HepG2 (cell line): ENCODE measurements around the gene QRSL1.

ENCODE experiments used
- DMAP1 ChIP-seq: IDR thresholded peaks from 2 replicates; pipeline ENCODE4 v1.6.1; 2016
- SMC3 ChIP-seq: IDR thresholded peaks from 2 replicates; pipeline ENCODE4 v1.6.1; 2011; ENCODE audit warnings: low read length, improper control_type of control experiment
- ZFX ChIP-seq: sonication (generic); formaldehyde crosslinking; IDR thresholded peaks from 2 replicates; pipeline ENCODE4 v1.4.0; 2020; ENCODE audit warnings: mild to moderate bottlenecking, low read depth, missing genetic modification reagents, moderate library complexity
- ZNF607 ChIP-seq: sonication (generic); formaldehyde crosslinking; IDR thresholded peaks from 2 replicates; pipeline ENCODE4 v1.5.1; 2020; ENCODE audit warnings: missing genetic modification reagents, mild to moderate bottlenecking, borderline replicate concordance
- TF ChIP-seq, protein P1 (sequence below): sonication (generic); formaldehyde crosslinking; IDR thresholded peaks from 2 replicates; pipeline ENCODE4 v1.4.0; 2020; ENCODE audit warnings: missing genetic modification reagents
- TF ChIP-seq, protein P2 (sequence below): sonication (generic); formaldehyde crosslinking; IDR thresholded peaks from 2 replicates; pipeline ENCODE4 v1.5.0; 2020; ENCODE audit warnings: mild to moderate bottlenecking, missing genetic modification reagents, moderate library complexity
- TF ChIP-seq, protein P3 (sequence below): IDR thresholded peaks from 2 replicates; pipeline ENCODE4 v1.6.1; 2016; ENCODE audit warnings: low read depth, control low read depth
- TF ChIP-seq, protein P4 (sequence below): sonication (generic); formaldehyde crosslinking; IDR thresholded peaks from 2 replicates; pipeline ENCODE4 v1.4.0; 2020; ENCODE audit warnings: missing genetic modification reagents
- TF ChIP-seq, protein P5 (sequence below): sonication (generic); formaldehyde crosslinking; IDR thresholded peaks from 2 replicates; pipeline ENCODE4 v1.5.1; 2020; ENCODE audit warnings: missing genetic modification reagents, mild to moderate bottlenecking, borderline replicate concordance

DNA sequence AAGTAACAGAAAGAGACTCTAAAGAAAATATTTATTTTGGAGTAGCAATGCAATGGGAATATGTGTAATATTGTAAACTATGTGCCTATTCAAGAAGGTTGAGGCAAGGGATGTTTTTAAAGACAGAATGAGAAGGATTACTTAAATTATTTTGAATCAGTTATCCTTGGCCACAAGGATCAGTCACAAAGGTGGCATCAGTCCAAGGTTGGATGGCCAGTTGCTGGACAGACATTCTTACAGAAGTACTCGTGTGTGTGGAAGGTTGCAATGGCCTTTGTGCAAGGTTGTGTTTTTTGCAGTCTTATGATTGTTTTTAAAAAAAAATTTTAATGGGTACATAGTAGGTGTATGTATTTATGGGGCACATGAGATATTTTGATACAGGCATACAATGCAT lies 2.0 kb downstream of the QRSL1 start:
- TF ChIP-seq, protein P1, sequence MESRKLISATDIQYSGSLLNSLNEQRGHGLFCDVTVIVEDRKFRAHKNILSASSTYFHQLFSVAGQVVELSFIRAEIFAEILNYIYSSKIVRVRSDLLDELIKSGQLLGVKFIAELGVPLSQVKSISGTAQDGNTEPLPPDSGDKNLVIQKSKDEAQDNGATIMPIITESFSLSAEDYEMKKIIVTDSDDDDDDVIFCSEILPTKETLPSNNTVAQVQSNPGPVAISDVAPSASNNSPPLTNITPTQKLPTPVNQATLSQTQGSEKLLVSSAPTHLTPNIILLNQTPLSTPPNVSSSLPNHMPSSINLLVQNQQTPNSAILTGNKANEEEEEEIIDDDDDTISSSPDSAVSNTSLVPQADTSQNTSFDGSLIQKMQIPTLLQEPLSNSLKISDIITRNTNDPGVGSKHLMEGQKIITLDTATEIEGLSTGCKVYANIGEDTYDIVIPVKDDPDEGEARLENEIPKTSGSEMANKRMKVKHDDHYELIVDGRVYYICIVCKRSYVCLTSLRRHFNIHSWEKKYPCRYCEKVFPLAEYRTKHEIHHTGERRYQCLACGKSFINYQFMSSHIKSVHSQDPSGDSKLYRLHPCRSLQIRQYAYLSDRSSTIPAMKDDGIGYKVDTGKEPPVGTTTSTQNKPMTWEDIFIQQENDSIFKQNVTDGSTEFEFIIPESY = no peak
- TF ChIP-seq DMAP1 (CRISPR knock-in tag) = no peak
- TF ChIP-seq SMC3 = no peak
- TF ChIP-seq, protein P2, sequence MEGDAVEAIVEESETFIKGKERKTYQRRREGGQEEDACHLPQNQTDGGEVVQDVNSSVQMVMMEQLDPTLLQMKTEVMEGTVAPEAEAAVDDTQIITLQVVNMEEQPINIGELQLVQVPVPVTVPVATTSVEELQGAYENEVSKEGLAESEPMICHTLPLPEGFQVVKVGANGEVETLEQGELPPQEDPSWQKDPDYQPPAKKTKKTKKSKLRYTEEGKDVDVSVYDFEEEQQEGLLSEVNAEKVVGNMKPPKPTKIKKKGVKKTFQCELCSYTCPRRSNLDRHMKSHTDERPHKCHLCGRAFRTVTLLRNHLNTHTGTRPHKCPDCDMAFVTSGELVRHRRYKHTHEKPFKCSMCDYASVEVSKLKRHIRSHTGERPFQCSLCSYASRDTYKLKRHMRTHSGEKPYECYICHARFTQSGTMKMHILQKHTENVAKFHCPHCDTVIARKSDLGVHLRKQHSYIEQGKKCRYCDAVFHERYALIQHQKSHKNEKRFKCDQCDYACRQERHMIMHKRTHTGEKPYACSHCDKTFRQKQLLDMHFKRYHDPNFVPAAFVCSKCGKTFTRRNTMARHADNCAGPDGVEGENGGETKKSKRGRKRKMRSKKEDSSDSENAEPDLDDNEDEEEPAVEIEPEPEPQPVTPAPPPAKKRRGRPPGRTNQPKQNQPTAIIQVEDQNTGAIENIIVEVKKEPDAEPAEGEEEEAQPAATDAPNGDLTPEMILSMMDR (CRISPR knock-in tag) = no peak
- TF ChIP-seq, protein P3, sequence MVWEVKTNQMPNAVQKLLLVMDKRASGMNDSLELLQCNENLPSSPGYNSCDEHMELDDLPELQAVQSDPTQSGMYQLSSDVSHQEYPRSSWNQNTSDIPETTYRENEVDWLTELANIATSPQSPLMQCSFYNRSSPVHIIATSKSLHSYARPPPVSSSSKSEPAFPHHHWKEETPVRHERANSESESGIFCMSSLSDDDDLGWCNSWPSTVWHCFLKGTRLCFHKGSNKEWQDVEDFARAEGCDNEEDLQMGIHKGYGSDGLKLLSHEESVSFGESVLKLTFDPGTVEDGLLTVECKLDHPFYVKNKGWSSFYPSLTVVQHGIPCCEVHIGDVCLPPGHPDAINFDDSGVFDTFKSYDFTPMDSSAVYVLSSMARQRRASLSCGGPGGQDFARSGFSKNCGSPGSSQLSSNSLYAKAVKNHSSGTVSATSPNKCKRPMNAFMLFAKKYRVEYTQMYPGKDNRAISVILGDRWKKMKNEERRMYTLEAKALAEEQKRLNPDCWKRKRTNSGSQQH (CRISPR knock-in tag) = no peak
- no peak for TF ChIP-seq ZNF607 (CRISPR knock-in tag)
- TF ChIP-seq, protein P4, sequence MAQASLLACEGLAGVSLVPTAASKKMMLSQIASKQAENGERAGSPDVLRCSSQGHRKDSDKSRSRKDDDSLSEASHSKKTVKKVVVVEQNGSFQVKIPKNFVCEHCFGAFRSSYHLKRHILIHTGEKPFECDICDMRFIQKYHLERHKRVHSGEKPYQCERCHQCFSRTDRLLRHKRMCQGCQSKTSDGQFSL (CRISPR knock-in tag) = no peak
- TF ChIP-seq ZFX (CRISPR knock-in tag) = no peak
- TF ChIP-seq, protein P5, sequence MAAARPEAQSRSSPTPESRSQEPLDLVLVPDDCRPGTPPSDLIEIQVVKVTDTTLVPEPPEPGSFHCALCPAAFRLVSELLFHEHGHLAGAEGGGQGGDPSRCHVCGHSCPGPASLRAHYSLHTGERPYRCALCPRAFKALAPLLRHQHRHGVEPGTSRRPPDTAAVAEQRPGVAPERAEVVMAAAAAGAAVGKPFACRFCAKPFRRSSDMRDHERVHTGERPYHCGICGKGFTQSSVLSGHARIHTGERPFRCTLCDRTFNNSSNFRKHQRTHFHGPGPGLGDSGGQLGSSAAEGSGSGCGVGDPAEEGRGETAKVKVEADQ = no peak
